HG02981 (cell line): ENCODE data around the gene LAPTM5.

Experiments
- ATAC-seq: cut with Tn5 transposase; IDR thresholded peaks from one replicate; pipeline ENCODE4 v1.9.1; 2021; ENCODE audit warnings: mild to moderate bottlenecking, moderate library complexity; ENCODE audit not compliant: unreplicated experiment

Gene LAPTM5

GRCh38 chr1:30758121-30758688 is 631 bp upstream of the LAPTM5 start:
- no peak for ATAC-seq

GRCh38 chr1:30756545-30757351 is 826 bp downstream of the LAPTM5 start:
- ATAC-seq: no peak

- no peak for ATAC-seq
Measured at GRCh38 chr1:30756206-30756544, 1.4 kb downstream of the LAPTM5 start.

- no peak for ATAC-seq
Measured at GRCh38 chr1:30755746-30756145, 1.8 kb downstream of the LAPTM5 start.

GRCh38 chr1:30755334-30755733 is 2.2 kb downstream of the LAPTM5 start:
- ATAC-seq: no peak

DNA sequence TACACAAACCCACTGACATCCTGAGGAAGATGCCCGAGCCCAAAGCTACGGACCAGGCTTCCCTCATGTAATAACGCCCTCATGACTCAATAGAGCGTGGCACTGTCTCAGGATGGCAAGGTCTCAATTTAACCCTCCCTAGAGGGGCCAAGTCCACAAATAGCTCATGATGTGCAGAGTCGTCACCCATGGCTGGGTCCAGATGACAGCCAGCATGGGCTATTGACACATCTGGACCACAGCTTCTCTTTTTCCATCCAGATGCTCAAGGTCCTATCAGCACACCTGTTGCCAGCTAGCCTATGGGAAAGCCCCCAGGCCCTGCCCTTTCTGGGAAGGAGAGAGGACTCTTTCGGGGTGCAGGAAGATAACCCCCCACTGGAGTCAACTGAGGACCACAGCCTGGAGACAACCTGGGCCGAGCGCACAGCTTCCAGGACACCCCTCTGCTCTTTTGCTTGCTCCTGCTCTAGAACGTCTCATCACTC is 2.8 kb downstream of the LAPTM5 start:
- peak; percentile 50 for ATAC-seq

DNA sequence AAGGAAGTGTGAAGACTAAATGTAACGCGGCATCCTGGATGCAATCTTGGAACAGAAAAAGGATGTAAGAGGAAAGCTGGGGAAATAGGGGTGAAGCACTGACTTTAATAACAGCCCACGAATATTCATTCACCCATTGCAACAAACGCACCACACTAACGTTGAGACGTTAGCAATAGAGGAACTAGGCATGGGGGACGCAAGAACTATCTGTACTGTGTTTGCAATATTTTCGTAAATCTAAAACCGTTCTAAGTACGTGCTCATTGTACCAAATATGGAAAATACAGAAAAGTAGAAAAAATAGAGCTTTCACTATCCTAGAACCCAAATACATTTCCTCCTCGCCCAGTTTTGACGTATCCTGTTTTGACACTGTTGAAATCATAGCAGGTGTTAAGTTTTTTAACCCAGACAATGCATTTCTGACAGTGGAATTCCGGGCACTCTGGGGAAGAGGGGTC is 3.9 kb downstream of the LAPTM5 start:
- ATAC-seq: no peak

DNA sequence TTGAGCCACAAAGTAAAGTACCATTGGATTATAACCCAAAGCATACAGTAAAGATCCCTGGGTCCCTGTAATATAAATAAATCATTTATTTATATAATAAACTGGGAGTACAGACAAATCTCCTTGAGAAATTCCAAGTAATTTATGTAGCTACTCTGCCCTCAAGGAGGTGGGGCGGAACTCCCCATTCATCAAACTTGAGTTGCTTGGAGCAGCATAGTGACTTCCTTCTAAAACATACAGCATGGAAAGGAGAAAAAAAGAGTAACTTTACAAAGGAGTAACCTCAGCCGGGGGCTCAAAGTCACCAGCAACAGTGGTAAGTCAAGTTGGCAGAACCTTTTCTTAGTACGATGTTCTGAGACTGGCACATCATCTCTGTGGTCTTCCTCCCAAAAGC is 4.5 kb downstream of the LAPTM5 start:
- ATAC-seq: no peak

GRCh38 chr1:30752651-30752908 is 5.0 kb downstream of the LAPTM5 start:
- no peak for ATAC-seq

DNA sequence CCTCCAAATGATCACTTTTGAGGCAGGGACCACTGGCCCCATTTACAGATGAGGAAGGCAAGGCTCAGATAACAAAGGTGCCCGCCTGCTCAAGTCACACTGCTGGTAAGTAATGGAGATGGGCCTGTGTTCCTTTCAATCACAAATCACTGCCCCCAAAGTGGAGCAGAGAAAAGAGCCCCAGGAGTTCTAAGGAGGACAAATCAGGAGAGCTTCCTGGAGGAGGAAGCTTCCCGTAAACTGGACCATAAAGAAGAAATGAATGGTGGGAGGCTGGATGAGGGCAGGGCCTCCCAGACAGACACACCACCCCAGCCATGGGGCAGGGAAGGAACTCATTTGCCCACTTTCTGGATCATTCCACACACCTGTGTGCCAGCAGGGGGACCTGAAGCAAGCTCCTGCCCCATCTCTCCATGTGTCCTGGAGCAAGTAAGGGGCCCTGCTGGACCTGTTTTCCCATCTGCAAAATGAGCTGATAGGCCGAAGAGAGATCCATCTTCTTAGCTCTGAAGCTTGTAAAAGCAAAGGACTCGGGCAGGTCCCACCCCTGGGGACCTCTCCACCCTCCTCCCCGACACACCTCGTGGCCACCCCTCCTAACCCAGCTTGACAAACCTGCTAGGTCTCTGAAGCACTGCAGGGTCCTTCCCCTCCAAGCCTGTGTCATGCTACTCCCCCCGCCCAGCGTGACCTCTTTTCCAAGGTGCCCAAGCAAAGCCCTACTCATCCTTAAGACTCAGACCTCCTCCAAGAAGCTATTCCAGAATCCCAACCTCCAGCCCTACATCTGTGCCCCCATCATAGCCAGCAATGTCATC is 5.5 kb downstream of the LAPTM5 start:
- no peak for ATAC-seq

GRCh38 chr1:30750731-30751291 is 6.8 kb downstream of the LAPTM5 start:
- peak; percentile 23 for ATAC-seq

- ATAC-seq: no peak
Measured at GRCh38 chr1:30749691-30750583, 7.6 kb downstream of the LAPTM5 start.

DNA sequence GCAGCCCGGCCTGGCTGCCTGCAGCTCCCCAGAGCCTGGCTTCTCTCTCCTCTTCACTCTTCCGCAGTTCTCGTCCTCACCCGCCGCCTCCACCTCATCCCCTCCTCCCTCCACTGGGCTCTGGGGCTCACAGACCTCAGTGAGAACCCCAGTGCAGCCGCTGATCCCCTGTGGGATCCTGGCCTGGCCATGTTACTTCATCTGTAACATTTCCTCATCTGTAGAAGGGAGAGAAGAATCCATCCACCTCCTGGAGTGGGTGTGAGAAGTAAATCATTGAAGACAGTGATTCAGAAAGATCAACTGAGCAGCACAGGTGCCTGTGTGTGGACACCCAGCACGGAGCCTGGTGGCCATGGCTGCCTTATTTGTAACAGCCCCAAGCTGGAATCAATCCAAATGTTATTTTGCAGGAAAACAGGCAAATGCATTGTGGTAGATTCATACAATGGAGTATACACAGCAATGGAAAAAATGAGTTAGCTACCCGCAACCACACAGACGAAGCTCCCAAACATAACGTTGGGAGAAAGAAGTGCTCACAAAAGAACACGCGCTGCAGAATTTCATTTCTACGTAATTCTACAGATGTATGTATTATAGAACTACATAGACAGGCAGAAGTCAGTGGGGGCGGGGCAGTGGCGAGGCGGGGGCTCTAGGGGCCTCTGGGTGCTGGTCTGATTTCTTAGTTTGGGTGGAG is 8.7 kb downstream of the LAPTM5 start:
- ATAC-seq: no peak

DNA sequence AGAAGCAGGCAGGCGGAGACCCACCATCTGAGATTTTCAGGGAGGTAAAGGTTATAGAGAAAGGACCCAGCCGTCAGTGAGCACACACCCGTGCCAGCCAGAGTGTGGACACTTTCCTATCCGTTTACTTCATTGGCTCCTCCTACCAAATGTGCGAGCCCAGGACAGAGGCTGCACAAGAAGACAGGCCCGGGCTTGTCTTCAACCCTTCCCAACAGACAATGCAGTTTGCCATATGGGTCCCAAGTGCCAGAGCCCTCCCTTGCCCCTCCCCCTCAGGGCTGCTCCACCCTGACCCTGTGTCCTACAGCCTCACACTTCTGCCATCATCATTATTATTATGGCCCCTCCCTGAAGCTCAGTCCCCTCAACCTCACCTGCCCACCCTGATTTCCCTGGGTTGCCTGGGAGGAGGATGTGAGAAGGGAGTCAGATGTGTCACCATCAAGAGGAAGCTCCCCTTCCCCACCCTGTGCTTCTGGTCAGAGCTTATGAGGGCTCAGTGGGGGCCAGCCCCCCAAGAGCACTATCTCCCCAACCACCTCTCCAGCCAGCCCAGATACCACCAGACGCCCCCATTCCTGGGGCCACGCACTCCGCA is 9.4 kb downstream of the LAPTM5 start:
- no peak for ATAC-seq

GRCh38 chr1:30747033-30748008 is 10.3 kb downstream of the LAPTM5 start:
- ATAC-seq: no peak

- ATAC-seq: no peak
Measured at GRCh38 chr1:30746212-30747032, 11.2 kb downstream of the LAPTM5 start.

DNA sequence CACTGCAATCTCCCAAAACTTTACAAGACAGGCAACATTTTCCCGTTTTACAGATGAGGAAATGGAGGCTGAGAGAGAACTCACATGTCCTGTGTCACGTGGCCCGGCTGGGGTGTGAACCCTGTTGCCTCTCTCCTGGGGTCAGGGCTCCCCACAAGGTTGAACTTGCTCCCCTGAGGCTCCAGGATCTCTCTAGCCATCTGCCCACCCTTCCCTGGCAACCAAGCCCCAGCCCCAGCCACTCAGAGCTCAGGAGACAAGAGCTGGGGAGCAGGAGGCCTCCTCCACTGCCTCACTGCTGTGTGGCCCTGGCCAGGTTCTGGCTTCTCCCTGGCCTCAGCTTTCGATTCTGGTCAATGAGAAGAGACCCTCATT is 11.8 kb downstream of the LAPTM5 start:
- no peak for ATAC-seq
